A549 (cell line): ENCODE data around the gene SPOP.
"Not testable (repeated sequence)": the region's sequence is repeated elsewhere in the genome, so short reads cannot be mapped to it uniquely, and the experiment has no call there.

ENCODE experiments used
- FOSB ChIP-seq: fragments of 250-450 bp; sonication (Bioruptor Pico); IDR thresholded peaks from 2 replicates; pipeline ENCODE4 v1.5.0; 2020; ENCODE audit warnings: mild to moderate bottlenecking, moderate library complexity
- RFX5 ChIP-seq: fragments of 450-650 bp; IDR thresholded peaks from 2 replicates; pipeline ENCODE4 v1.7.1; 2014; ENCODE audit warnings: antibody characterized with exemption, mild to moderate bottlenecking, moderate library complexity
- SREBF2 ChIP-seq: fragments of 450-650 bp; IDR thresholded peaks from 2 replicates; pipeline ENCODE4 v1.6.1; 2014; ENCODE audit warnings: mild to moderate bottlenecking, moderate library complexity
- TF ChIP-seq, protein P1 (sequence below): fragments of >200 bp; sonication (Bioruptor Twin); formaldehyde crosslinking; IDR thresholded peaks from 3 replicates; pipeline ENCODE4 v1.5.1; 2016
- TF ChIP-seq, protein P2 (sequence below): fragments of 200-600 bp; sonication (generic); IDR thresholded peaks from 2 replicates; pipeline ENCODE4 v1.6.1; 2016; ENCODE audit warnings: antibody characterized with exemption, mild to moderate bottlenecking, moderate library complexity
- TF ChIP-seq, protein P3 (sequence below): IDR thresholded peaks from 2 replicates; pipeline ENCODE4 v1.6.1; 2012

DNA sequence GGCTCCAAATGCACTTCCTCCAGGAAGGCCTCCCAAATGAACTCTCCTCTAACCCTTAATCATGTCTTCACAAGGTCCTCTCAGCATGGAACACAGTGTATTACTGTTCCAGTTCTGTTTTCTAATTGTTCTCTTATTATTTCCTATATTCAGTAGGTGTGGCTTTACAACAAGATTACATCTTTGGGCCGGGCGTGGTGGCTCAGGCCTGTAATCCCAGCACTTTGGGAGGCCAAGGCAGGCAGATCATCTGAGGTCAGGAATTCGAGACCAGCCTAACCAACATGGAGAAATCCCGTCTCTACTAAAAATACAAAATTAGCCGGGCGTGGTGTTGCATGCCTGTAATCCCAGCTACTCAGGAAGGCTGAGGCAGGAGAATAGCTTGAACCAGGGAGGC, 4.2 kb downstream of the SPOP start:
- TF ChIP-seq, protein P1, sequence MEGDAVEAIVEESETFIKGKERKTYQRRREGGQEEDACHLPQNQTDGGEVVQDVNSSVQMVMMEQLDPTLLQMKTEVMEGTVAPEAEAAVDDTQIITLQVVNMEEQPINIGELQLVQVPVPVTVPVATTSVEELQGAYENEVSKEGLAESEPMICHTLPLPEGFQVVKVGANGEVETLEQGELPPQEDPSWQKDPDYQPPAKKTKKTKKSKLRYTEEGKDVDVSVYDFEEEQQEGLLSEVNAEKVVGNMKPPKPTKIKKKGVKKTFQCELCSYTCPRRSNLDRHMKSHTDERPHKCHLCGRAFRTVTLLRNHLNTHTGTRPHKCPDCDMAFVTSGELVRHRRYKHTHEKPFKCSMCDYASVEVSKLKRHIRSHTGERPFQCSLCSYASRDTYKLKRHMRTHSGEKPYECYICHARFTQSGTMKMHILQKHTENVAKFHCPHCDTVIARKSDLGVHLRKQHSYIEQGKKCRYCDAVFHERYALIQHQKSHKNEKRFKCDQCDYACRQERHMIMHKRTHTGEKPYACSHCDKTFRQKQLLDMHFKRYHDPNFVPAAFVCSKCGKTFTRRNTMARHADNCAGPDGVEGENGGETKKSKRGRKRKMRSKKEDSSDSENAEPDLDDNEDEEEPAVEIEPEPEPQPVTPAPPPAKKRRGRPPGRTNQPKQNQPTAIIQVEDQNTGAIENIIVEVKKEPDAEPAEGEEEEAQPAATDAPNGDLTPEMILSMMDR: not testable (repeated sequence)
- TF ChIP-seq, protein P2, sequence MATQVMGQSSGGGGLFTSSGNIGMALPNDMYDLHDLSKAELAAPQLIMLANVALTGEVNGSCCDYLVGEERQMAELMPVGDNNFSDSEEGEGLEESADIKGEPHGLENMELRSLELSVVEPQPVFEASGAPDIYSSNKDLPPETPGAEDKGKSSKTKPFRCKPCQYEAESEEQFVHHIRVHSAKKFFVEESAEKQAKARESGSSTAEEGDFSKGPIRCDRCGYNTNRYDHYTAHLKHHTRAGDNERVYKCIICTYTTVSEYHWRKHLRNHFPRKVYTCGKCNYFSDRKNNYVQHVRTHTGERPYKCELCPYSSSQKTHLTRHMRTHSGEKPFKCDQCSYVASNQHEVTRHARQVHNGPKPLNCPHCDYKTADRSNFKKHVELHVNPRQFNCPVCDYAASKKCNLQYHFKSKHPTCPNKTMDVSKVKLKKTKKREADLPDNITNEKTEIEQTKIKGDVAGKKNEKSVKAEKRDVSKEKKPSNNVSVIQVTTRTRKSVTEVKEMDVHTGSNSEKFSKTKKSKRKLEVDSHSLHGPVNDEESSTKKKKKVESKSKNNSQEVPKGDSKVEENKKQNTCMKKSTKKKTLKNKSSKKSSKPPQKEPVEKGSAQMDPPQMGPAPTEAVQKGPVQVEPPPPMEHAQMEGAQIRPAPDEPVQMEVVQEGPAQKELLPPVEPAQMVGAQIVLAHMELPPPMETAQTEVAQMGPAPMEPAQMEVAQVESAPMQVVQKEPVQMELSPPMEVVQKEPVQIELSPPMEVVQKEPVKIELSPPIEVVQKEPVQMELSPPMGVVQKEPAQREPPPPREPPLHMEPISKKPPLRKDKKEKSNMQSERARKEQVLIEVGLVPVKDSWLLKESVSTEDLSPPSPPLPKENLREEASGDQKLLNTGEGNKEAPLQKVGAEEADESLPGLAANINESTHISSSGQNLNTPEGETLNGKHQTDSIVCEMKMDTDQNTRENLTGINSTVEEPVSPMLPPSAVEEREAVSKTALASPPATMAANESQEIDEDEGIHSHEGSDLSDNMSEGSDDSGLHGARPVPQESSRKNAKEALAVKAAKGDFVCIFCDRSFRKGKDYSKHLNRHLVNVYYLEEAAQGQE: not testable (repeated sequence)
- TF ChIP-seq, protein P3, sequence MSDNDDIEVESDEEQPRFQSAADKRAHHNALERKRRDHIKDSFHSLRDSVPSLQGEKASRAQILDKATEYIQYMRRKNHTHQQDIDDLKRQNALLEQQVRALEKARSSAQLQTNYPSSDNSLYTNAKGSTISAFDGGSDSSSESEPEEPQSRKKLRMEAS: not testable (repeated sequence)
- not testable (repeated sequence) for TF ChIP-seq RFX5; FOSB (CRISPR knock-in tag); SREBF2
